B cell (primary cell): ENCODE data around the gene WDR7.

Source experiments
- EZH2 ChIP-seq: IDR thresholded peaks from 2 replicates; pipeline ENCODE4 v1.6.1; 2012; ENCODE audit warnings: borderline replicate concordance, low read depth, mild to moderate bottlenecking, moderate library complexity, low read length; ENCODE audit not compliant: insufficient read depth, poor library complexity, severe bottlenecking
- TF ChIP-seq, protein P1 (sequence below): fragments of 200-600 bp; IDR thresholded peaks from one replicate; pipeline ENCODE4 v1.8.0; 2022; ENCODE audit warnings: antibody characterized with exemption, mild to moderate bottlenecking

DNA sequence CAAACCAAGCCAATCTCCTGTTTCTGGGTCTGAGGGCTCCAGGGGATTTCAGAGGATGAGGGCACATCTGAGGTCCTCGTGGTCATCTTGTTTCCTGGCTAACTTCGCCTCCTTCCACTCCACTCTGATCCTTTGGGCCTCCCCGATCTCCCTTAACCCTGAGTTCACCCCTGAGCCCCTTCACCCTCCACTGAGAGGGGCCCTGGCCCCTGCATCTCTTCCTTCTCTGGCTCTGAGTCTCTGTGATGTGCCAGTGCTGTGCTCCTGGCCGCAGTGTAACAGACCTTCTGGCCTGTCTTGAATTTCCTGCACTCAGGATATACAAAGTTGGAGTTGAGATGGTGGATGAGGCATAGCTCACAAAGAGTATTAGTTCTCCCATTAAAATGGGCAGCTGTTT is 411.0 kb downstream of the WDR7 start:
- TF ChIP-seq, protein P1, sequence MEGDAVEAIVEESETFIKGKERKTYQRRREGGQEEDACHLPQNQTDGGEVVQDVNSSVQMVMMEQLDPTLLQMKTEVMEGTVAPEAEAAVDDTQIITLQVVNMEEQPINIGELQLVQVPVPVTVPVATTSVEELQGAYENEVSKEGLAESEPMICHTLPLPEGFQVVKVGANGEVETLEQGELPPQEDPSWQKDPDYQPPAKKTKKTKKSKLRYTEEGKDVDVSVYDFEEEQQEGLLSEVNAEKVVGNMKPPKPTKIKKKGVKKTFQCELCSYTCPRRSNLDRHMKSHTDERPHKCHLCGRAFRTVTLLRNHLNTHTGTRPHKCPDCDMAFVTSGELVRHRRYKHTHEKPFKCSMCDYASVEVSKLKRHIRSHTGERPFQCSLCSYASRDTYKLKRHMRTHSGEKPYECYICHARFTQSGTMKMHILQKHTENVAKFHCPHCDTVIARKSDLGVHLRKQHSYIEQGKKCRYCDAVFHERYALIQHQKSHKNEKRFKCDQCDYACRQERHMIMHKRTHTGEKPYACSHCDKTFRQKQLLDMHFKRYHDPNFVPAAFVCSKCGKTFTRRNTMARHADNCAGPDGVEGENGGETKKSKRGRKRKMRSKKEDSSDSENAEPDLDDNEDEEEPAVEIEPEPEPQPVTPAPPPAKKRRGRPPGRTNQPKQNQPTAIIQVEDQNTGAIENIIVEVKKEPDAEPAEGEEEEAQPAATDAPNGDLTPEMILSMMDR, result no peak
- no peak for TF ChIP-seq EZH2
